ENCODE results near the gene VPREB1.

- TF ChIP-seq, protein P1, sequence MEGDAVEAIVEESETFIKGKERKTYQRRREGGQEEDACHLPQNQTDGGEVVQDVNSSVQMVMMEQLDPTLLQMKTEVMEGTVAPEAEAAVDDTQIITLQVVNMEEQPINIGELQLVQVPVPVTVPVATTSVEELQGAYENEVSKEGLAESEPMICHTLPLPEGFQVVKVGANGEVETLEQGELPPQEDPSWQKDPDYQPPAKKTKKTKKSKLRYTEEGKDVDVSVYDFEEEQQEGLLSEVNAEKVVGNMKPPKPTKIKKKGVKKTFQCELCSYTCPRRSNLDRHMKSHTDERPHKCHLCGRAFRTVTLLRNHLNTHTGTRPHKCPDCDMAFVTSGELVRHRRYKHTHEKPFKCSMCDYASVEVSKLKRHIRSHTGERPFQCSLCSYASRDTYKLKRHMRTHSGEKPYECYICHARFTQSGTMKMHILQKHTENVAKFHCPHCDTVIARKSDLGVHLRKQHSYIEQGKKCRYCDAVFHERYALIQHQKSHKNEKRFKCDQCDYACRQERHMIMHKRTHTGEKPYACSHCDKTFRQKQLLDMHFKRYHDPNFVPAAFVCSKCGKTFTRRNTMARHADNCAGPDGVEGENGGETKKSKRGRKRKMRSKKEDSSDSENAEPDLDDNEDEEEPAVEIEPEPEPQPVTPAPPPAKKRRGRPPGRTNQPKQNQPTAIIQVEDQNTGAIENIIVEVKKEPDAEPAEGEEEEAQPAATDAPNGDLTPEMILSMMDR (IDR thresholded peaks at IDR 0.05): no peak
- TF ChIP-seq ZNF263 (CRISPR knock-in tag; IDR thresholded peaks at IDR 0.05; ENCODE audit: low read depth) (no peak), ATF6 (CRISPR knock-in tag; IDR thresholded peaks at IDR 0.05) (no peak), TEAD4 (CRISPR knock-in tag; IDR thresholded peaks at IDR 0.05) (no peak), FOXP1 (CRISPR knock-in tag; IDR thresholded peaks at IDR 0.05; ENCODE audit: borderline replicate concordance) (no peak), SP1 (CRISPR knock-in tag; conservative IDR thresholded peaks at IDR 0.05) (no peak), ZNF121 (CRISPR knock-in tag; IDR thresholded peaks at IDR 0.05) (no peak)
- TF ChIP-seq, protein P2, sequence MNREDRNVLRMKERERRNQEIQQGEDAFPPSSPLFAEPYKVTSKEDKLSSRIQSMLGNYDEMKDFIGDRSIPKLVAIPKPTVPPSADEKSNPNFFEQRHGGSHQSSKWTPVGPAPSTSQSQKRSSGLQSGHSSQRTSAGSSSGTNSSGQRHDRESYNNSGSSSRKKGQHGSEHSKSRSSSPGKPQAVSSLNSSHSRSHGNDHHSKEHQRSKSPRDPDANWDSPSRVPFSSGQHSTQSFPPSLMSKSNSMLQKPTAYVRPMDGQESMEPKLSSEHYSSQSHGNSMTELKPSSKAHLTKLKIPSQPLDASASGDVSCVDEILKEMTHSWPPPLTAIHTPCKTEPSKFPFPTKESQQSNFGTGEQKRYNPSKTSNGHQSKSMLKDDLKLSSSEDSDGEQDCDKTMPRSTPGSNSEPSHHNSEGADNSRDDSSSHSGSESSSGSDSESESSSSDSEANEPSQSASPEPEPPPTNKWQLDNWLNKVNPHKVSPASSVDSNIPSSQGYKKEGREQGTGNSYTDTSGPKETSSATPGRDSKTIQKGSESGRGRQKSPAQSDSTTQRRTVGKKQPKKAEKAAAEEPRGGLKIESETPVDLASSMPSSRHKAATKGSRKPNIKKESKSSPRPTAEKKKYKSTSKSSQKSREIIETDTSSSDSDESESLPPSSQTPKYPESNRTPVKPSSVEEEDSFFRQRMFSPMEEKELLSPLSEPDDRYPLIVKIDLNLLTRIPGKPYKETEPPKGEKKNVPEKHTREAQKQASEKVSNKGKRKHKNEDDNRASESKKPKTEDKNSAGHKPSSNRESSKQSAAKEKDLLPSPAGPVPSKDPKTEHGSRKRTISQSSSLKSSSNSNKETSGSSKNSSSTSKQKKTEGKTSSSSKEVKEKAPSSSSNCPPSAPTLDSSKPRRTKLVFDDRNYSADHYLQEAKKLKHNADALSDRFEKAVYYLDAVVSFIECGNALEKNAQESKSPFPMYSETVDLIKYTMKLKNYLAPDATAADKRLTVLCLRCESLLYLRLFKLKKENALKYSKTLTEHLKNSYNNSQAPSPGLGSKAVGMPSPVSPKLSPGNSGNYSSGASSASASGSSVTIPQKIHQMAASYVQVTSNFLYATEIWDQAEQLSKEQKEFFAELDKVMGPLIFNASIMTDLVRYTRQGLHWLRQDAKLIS (CRISPR knock-in tag; IDR thresholded peaks at IDR 0.05; ENCODE audit: borderline replicate concordance): no peak
- TF ChIP-seq, protein P3, sequence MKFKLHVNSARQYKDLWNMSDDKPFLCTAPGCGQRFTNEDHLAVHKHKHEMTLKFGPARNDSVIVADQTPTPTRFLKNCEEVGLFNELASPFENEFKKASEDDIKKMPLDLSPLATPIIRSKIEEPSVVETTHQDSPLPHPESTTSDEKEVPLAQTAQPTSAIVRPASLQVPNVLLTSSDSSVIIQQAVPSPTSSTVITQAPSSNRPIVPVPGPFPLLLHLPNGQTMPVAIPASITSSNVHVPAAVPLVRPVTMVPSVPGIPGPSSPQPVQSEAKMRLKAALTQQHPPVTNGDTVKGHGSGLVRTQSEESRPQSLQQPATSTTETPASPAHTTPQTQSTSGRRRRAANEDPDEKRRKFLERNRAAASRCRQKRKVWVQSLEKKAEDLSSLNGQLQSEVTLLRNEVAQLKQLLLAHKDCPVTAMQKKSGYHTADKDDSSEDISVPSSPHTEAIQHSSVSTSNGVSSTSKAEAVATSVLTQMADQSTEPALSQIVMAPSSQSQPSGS (CRISPR knock-in tag; IDR thresholded peaks at IDR 0.05; ENCODE audit: borderline replicate concordance, low read depth): no peak
- TF ChIP-seq, protein P4, sequence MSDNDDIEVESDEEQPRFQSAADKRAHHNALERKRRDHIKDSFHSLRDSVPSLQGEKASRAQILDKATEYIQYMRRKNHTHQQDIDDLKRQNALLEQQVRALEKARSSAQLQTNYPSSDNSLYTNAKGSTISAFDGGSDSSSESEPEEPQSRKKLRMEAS (CRISPR knock-in tag; IDR thresholded peaks at IDR 0.05): no peak
Measured at GRCh38 chr22:22215659-22216449, 28.7 kb upstream of the VPREB1 start.

Data from WTC11 (cell line).